A549 (cell line): ENCODE results near the gene CIBAR2. TPM values are rescaled to one million over a fixed set of nuclear protein-coding genes. Genes with fewer than 3 reads are reported as not detected.

ENCODE experiments used
- ATAC-seq, 2 experiments: fragments of 200-7000 bp in 1 of 2; fragments of >200 bp in 1 of 2; cut with Nextera tagmentation in 1 of 2; cut with Tn5 transposase in 1 of 2; 3 replicates each; pipeline versions ENCODE4 v1.8.0 to v1.9.1; 2018 to 2020; ENCODE audit warnings: mild to moderate bottlenecking in 1 of 2, moderate library complexity in 1 of 2
- CTCF ChIA-PET: fragments of 300-600 bp; sonication (Branson Sonifier 250); formaldehyde crosslinking; extraction: SDS; loops from one replicate; lab custom pipeline; 2021; ENCODE audit warnings: antibody characterized with exemption, inconsistent platforms; lab: Yijun Ruan, JAX
- POLR2A ChIA-PET: fragments of 350-600 bp; formaldehyde crosslinking; extraction: SDS; loops from one replicate; lab custom pipeline; 2021; ENCODE audit warnings: antibody characterized with exemption, inconsistent platforms; lab: Yijun Ruan, JAX
- DNase-seq, 2 experiments: peaks; one replicate each; pipeline versions ENCODE4 v3.0.0 to v3.0.0-alpha.2; 2011 to 2016; ENCODE audit warnings: low read depth in 1 of 2, low spot score in 1 of 2
- FAIRE-seq: peaks from 2 replicates; lab custom pipeline; 2011; peaks lifted over from hg19 to GRCh38; lab: Jason Lieb, UNC
- H3K27ac ChIP-seq, 2 experiments: fragments of >200 bp; sonication (Bioruptor Twin); formaldehyde crosslinking; 3 replicates each; pipeline ENCODE4 v1.5.1; 2016 to 2017
- H3K4me1 ChIP-seq: fragments of >200 bp; sonication (Bioruptor Twin); formaldehyde crosslinking; 3 replicates; pipeline ENCODE4 v1.6.1; 2016
- H3K4me2 ChIP-seq: fragments of >200 bp; sonication (Bioruptor Twin); formaldehyde crosslinking; 3 replicates; pipeline ENCODE4 v1.6.1; 2016
- H3K4me3 ChIP-seq: fragments of >200 bp; sonication (Bioruptor Twin); formaldehyde crosslinking; 3 replicates; pipeline ENCODE4 v1.5.1; 2016
- H3K9me3 ChIP-seq: fragments of >200 bp; sonication (Bioruptor Twin); formaldehyde crosslinking; 3 replicates; pipeline ENCODE4 v1.6.1; 2016
- ATOH8 ChIP-seq: fragments of 250-450 bp; sonication (Bioruptor Pico); IDR thresholded peaks from 2 replicates; pipeline ENCODE4 v1.5.0; 2020; ENCODE audit warnings: low read depth, mild to moderate bottlenecking, moderate library complexity
- CBX8 ChIP-seq: fragments of 200-600 bp; sonication (generic); IDR thresholded peaks from 2 replicates; pipeline ENCODE4 v1.6.1; 2016
- CHD2 ChIP-seq: fragments of 150-350 bp; IDR thresholded peaks from 2 replicates; pipeline ENCODE4 v1.6.1; 2014; ENCODE audit warnings: low read length; ENCODE audit not compliant: partially characterized antibody
- CTCF ChIP-seq: fragments of >200 bp; sonication (Bioruptor Twin); formaldehyde crosslinking; IDR thresholded peaks from 3 replicates; pipeline ENCODE4 v1.5.1; 2016
- EHF ChIP-seq: fragments of 250-450 bp; sonication (Bioruptor Pico); IDR thresholded peaks from 2 replicates; pipeline ENCODE4 v1.5.0; 2020; ENCODE audit warnings: mild to moderate bottlenecking
- EP300 ChIP-seq, 2 experiments: fragments of >200 bp; sonication (Bioruptor Twin); formaldehyde crosslinking; IDR thresholded peaks; 2 replicates in 1 of 2; 3 replicates in 1 of 2; pipeline ENCODE4 v1.6.1; 2016 to 2017
- FOSB ChIP-seq: fragments of 250-450 bp; sonication (Bioruptor Pico); IDR thresholded peaks from 2 replicates; pipeline ENCODE4 v1.5.0; 2020; ENCODE audit warnings: mild to moderate bottlenecking, moderate library complexity
- HEYL ChIP-seq: fragments of 250-450 bp; sonication (Bioruptor Pico); IDR thresholded peaks from 2 replicates; pipeline ENCODE4 v1.8.0; 2021; ENCODE audit warnings: mild to moderate bottlenecking, moderate library complexity
- MYC ChIP-seq: IDR thresholded peaks from 2 replicates; pipeline ENCODE4 v1.6.1; 2012; ENCODE audit warnings: mild to moderate bottlenecking, inconsistent platforms, low read length, improper control_type of control experiment, borderline replicate concordance
- NFE2L2 ChIP-seq: fragments of 150-350 bp; conservative IDR thresholded peaks from 2 replicates; pipeline ENCODE4 v1.6.1; 2014; ENCODE audit warnings: low read length
- NR3C1 ChIP-seq: fragments of >200 bp; sonication (Bioruptor Twin); formaldehyde crosslinking; IDR thresholded peaks from 3 replicates; pipeline ENCODE4 v1.6.1; 2017
- POLR2AphosphoS2 ChIP-seq: conservative IDR thresholded peaks from 2 replicates; pipeline ENCODE4 v1.6.1; 2012; ENCODE audit warnings: low read length, improper control_type of control experiment, inconsistent platforms
- RARB ChIP-seq: fragments of 250-450 bp; sonication (Bioruptor Pico); IDR thresholded peaks from 2 replicates; pipeline ENCODE4 v1.8.0; 2021; ENCODE audit warnings: mild to moderate bottlenecking, moderate library complexity
- REST ChIP-seq: fragments of 200-600 bp; sonication (generic); IDR thresholded peaks from 2 replicates; pipeline ENCODE4 v1.6.1; 2016; ENCODE audit warnings: antibody characterized with exemption, mild to moderate bottlenecking, moderate library complexity
- RNF2 ChIP-seq: fragments of 200-600 bp; sonication (generic); IDR thresholded peaks from 2 replicates; pipeline ENCODE4 v1.6.1; 2016; ENCODE audit warnings: low read depth, mild to moderate bottlenecking, antibody characterized with exemption, moderate library complexity, borderline replicate concordance
- SREBF2 ChIP-seq: fragments of 450-650 bp; IDR thresholded peaks from 2 replicates; pipeline ENCODE4 v1.6.1; 2014; ENCODE audit warnings: mild to moderate bottlenecking, moderate library complexity
- ZC3H11A ChIP-seq: fragments of 450-650 bp; IDR thresholded peaks from 2 replicates; pipeline ENCODE4 v1.6.1; 2014; ENCODE audit warnings: antibody characterized with exemption, mild to moderate bottlenecking
- ZSCAN20 ChIP-seq: fragments of 250-450 bp; sonication (Bioruptor Pico); IDR thresholded peaks from 2 replicates; pipeline ENCODE4 v1.8.0; 2022; ENCODE audit warnings: mild to moderate bottlenecking, moderate library complexity
- WGBS: methylation state at CpG from one replicate; pipeline ENCODE4 v1.1.6; 2017; ENCODE audit errors: missing lambda C conversion rate; 5-methylcytosine and 5-hydroxymethylcytosine counted together
- polyA plus RNA-seq, 4 experiments: library from polyadenylated mRNA; depleted of rRNA in 3 of 4; stranded (reverse); fragments of >200 nt; fragmentation: RNase III in 1 of 4; extraction: RNeasy Plus Mini Kit Qiagen cat#74134 plus additional on column Dnase treatment in 1 of 4; gene quantifications; 2 replicates in 3 of 4; 3 replicates in 1 of 4; pipeline ENCODE4 v1.2.3, GENCODE V29; 2011 to 2017
- TF ChIP-seq, protein P1 (sequence below): fragments of 250-450 bp; sonication (Bioruptor Pico); IDR thresholded peaks from 2 replicates; pipeline ENCODE4 v1.5.0; 2021; ENCODE audit warnings: mild to moderate bottlenecking, moderate library complexity, borderline replicate concordance
- TF ChIP-seq, protein P2 (sequence below): fragments of >200 bp; sonication (Bioruptor Twin); formaldehyde crosslinking; IDR thresholded peaks from 3 replicates; pipeline ENCODE4 v1.6.1; 2016

The CIBAR2 gene
- polyA plus RNA-seq, 2 of the 4 experiments (the other 2 are of a cell fraction) = not detected

DNA sequence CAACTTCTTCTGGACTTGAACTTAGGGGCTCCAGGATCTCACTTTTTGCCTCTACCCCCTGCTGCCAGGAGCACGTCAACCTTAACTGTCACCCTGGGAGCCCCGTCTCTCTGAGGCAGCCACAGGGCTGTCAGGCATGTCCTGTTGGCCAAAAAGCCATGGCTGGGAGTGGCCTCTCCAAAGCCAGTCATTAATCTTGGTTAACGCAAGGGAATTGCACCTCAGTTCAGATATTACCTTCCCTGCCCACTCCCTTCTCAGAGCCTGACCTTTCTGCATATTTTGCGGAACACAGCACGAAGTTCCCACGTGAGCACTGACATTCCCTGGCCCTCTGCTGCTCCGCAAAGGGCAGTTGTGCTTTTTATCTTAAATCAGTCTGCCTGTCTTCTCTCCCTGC, 44.2 kb upstream of the CIBAR2 start (continued):
- TF ChIP-seq, protein P1, sequence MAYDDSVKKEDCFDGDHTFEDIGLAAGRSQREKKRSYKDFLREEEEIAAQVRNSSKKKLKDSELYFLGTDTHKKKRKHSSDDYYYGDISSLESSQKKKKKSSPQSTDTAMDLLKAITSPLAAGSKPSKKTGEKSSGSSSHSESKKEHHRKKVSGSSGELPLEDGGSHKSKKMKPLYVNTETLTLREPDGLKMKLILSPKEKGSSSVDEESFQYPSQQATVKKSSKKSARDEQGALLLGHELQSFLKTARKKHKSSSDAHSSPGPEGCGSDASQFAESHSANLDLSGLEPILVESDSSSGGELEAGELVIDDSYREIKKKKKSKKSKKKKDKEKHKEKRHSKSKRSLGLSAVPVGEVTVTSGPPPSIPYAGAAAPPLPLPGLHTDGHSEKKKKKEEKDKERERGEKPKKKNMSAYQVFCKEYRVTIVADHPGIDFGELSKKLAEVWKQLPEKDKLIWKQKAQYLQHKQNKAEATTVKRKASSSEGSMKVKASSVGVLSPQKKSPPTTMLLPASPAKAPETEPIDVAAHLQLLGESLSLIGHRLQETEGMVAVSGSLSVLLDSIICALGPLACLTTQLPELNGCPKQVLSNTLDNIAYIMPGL (CRISPR knock-in tag) = no peak
- no peak for TF ChIP-seq NR3C1

DNA sequence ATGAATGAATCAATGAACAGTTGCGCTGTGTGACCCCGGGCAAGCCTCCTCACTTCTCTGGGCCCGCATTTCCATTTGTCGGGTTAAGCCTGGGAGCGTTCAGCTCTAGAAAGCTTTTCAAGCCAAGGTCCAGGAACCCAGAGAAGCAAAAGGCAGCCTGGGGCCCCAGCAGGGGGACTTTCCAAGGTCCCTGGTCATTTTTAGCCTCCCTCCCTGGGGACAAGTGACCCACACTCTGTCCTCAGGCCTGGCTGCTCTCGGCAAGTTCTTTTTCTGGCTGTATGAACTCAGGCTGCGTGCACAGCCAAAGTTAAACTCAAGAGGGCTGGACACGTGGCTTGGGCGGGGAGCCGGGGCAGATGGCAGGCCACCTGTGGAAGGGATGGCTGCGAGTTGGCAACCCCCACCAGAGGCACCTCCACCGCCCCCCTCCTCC, 41.4 kb upstream of the CIBAR2 start:
- TF ChIP-seq NFE2L2 = no peak
- TF ChIP-seq MYC = no peak
- TF ChIP-seq CTCF = no peak
- no peak for TF ChIP-seq CBX8
- FAIRE-seq (no peak), DNase-seq (no peak), ATAC-seq (no peak)
- POLR2A ChIA-PET = no interaction called here
- Histone ChIP-seq H3K4me2 (no peak overlapping the region), H3K27ac (no peak overlapping the region), H3K9me3 (no peaks in the 10 kb centered on the region), H3K4me3 (no peak overlapping the region), H3K4me1 (peaks cover 17% of the 10 kb centered on the region)
- 82% methylated on average over 11 of the region's 12 CpGs for WGBS
- CTCF ChIA-PET = interaction anchor here (1.3 to 1.8 kb wide), 2 partner anchors 39 to 99 kb away, joined by 4 to 5 read pairs; no protein-coding TSS in a partner anchor

- no peak overlapping the region for H3K4me2 ChIP-seq
- DNase-seq (no peak), FAIRE-seq (no peak), ATAC-seq (no peak)
- ChIA-PET CTCF (interaction anchor here (1.3 to 1.8 kb wide), 3 partner anchors 38 to 100 kb away, joined by 3 to 5 read pairs (median 4); no protein-coding TSS in a partner anchor), POLR2A (no interaction called here)
- no peak overlapping the region for H3K4me3 ChIP-seq
- H3K27ac ChIP-seq = no peak overlapping the region
- TF ChIP-seq FOSB (CRISPR knock-in tag) = no peak
- no peak for TF ChIP-seq SREBF2
- no peak for TF ChIP-seq REST
- TF ChIP-seq ATOH8 (CRISPR knock-in tag) = no peak
- no peak for TF ChIP-seq EHF
- no peak for TF ChIP-seq HEYL
- no peak for TF ChIP-seq ZSCAN20
- TF ChIP-seq POLR2AphosphoS2 = no peak
- no peak for TF ChIP-seq CHD2
- no peak for TF ChIP-seq RARB (CRISPR knock-in tag)
- no peak for TF ChIP-seq RNF2
- no peak for TF ChIP-seq ZC3H11A
- TF ChIP-seq, protein P2, sequence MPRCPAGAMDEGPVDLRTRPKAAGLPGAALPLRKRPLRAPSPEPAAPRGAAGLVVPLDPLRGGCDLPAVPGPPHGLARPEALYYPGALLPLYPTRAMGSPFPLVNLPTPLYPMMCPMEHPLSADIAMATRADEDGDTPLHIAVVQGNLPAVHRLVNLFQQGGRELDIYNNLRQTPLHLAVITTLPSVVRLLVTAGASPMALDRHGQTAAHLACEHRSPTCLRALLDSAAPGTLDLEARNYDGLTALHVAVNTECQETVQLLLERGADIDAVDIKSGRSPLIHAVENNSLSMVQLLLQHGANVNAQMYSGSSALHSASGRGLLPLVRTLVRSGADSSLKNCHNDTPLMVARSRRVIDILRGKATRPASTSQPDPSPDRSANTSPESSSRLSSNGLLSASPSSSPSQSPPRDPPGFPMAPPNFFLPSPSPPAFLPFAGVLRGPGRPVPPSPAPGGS = no peak
- no peak for TF ChIP-seq EP300 (IDR thresholded peaks at IDR 0.05)
- H3K9me3 ChIP-seq = no peaks in the 10 kb centered on the region
- 84% methylated on average over 8 of the region's 8 CpGs for WGBS
- peaks cover 18% of the 10 kb centered on the region for H3K4me1 ChIP-seq
Measured at GRCh38 chr16:85153046-85153445, 40.8 kb upstream of the CIBAR2 start.
